Measurements from ENCODE around the gene PLA2G12B.
"Not testable (repeated sequence)": the region's sequence is repeated elsewhere in the genome, so short reads cannot be mapped to it uniquely, and the experiment has no call there.

Gene PLA2G12B

GRCh38 chr10:72932259-72933015 is 22.2 kb downstream of the PLA2G12B start:
- no peak for DNase-seq

- DNase-seq: no peak
Measured at GRCh38 chr10:72930276-72930675, 24.3 kb downstream of the PLA2G12B start.

- no peak for DNase-seq
Measured at GRCh38 chr10:72928798-72929197, 25.8 kb downstream of the PLA2G12B start.

GRCh38 chr10:72927485-72927884 is 27.1 kb downstream of the PLA2G12B start:
- no peak for DNase-seq

- DNase-seq: no peak
Measured at GRCh38 chr10:72925951-72926465, 28.6 kb downstream of the PLA2G12B start.

- DNase-seq: no peak
Measured at GRCh38 chr10:72924351-72924750, 30.3 kb downstream of the PLA2G12B start.

- DNase-seq: not testable (repeated sequence)
Measured at GRCh38 chr10:72921147-72921683, 33.4 kb downstream of the PLA2G12B start.

GRCh38 chr10:72918352-72918751 is 36.3 kb downstream of the PLA2G12B start:
- no peak for DNase-seq

GRCh38 chr10:72917803-72918332 is 36.7 kb downstream of the PLA2G12B start:
- not testable (repeated sequence) for DNase-seq

- DNase-seq: not testable (repeated sequence)
Measured at GRCh38 chr10:72917201-72917600, 37.4 kb downstream of the PLA2G12B start.

- no peak for DNase-seq
Measured at GRCh38 chr10:72913287-72913686, 41.3 kb downstream of the PLA2G12B start.

GRCh38 chr10:72912736-72913135 is 41.9 kb downstream of the PLA2G12B start:
- DNase-seq: no peak

GRCh38 chr10:72911758-72912157 is 42.8 kb downstream of the PLA2G12B start:
- no peak for DNase-seq

GRCh38 chr10:72910705-72911104 is 43.9 kb downstream of the PLA2G12B start:
- no peak for DNase-seq

GRCh38 chr10:72906446-72906845 is 48.2 kb downstream of the PLA2G12B start:
- no peak for DNase-seq

GRCh38 chr10:72904806-72905205 is 49.8 kb downstream of the PLA2G12B start:
- DNase-seq: no peak

GRCh38 chr10:72903941-72904446 is 50.6 kb downstream of the PLA2G12B start:
- DNase-seq: not testable (repeated sequence)

GRCh38 chr10:72899545-72899944 is 55.1 kb downstream of the PLA2G12B start:
- no peak for DNase-seq

- DNase-seq: no peak
Measured at GRCh38 chr10:72898616-72899015, 56.0 kb downstream of the PLA2G12B start.

- no peak for DNase-seq
Measured at GRCh38 chr10:72895236-72895850, 59.3 kb downstream of the PLA2G12B start.

- DNase-seq: no peak
Measured at GRCh38 chr10:72893136-72893798, 61.3 kb downstream of the PLA2G12B start, which contains the start of gene OIT3. OIT3 (plus strand) TSS chr10:72893739; CDS start chr10:72893799, 60 bp downstream.

- no peak for DNase-seq
Measured at GRCh38 chr10:72890086-72890485, 64.5 kb downstream of the PLA2G12B start.

GRCh38 chr10:72889391-72889831 is 65.2 kb downstream of the PLA2G12B start:
- no peak for DNase-seq

Data from retina (tissue), 1 donor.